ENCODE data around the gene IDH3B.

DNA sequence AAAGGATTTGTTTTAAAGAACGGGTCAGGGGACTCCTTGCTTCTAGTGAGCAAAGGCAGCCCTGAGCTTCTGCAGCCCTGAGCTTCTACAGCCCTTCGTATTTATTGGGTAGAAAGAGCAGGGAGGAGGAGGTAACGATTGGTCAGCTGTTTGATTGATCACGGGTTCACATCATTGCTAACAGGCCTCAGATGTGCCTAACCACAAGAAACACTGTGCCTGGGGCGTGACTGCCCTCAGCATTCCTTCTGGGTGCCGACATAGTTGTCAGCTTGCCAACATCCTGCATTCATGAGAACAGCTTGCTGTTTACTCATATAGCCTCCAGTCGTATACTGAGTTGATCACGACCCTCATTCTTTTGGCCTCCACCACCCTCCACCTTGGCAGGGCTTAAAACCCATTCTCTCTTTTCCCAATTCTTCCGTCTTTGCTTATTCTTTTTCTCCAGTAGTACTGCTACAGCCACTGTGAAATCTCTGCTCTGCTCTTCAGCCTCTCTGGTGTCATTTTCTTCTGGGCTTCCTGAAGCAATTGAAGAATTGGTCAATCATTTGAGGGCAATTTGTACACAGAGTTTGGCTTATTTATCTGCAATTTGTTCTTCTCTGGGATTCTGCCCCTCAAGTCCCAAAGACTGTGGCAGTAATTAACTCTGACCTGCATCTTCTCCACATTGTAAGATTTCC lies 37.0 kb downstream of the IDH3B start:
- TF ChIP-seq CTCF (conservative IDR thresholded peaks at IDR 0.05; ENCODE audit: low read depth, low read length) (no peak), EZH2 (IDR thresholded peaks at IDR 0.05; ENCODE audit: borderline replicate concordance, low read depth, low read length, poor library complexity, severe bottlenecking) (no peak)

Data from A673 (cell line).